Left lung (tissue), 10 donors: ENCODE measurements around the gene MTR. TPM values are rescaled to one million over a fixed set of nuclear protein-coding genes. Genes with fewer than 3 reads are reported as not detected.

Experiments
- ATAC-seq: fragments of 200-7000 bp; cut with Tn5 transposase; one replicate; pipeline ENCODE4 v1.9.1; 2020; ENCODE audit warnings: moderate library complexity
- DNase-seq, 4 donors: peaks; one replicate each; pipeline ENCODE4 v3.0.0-alpha.2; 2013 to 2020
- H3K27ac ChIP-seq, 2 donors: fragments of 200-600 bp; sonication (generic) in 1 of 2; one replicate each; pipeline versions ENCODE4 v1.5.0 to v1.8.0; 2020 to 2021
- H3K27me3 ChIP-seq, 2 donors: fragments of 200-600 bp; sonication (generic) in 1 of 2; one replicate each; pipeline versions ENCODE4 v1.5.0 to v1.8.0; 2020 to 2021
- H3K36me3 ChIP-seq, 2 donors: fragments of 200-600 bp; sonication (generic) in 1 of 2; one replicate each; pipeline versions ENCODE4 v1.5.0 to v1.8.0; 2020 to 2021
- H3K4me1 ChIP-seq, 2 donors: fragments of 200-600 bp; one replicate each; pipeline ENCODE4 v1.8.0; 2021
- H3K4me3 ChIP-seq, 2 donors: fragments of 200-600 bp; sonication (generic) in 1 of 2; one replicate each; pipeline versions ENCODE4 v1.5.0 to v1.8.0; 2020 to 2021; ENCODE audit warnings: mild to moderate bottlenecking in 1 of 2
- H3K9me3 ChIP-seq, 2 donors: fragments of 200-600 bp; sonication (generic) in 1 of 2; one replicate each; pipeline versions ENCODE4 v1.5.0 to v1.8.0; 2020 to 2021
- intact Hi-C, 2 donors: fragments of 100-400 bp; cut with DNase I; formaldehyde crosslinking; loops; one replicate each; pipeline versions ENCODE4 v1.11.2 to v1.14.2; 2022
- polyA plus RNA-seq, 6 donors: library from polyadenylated mRNA; unstranded; fragments of 120-200 nt; gene quantifications; one replicate each; pipeline ENCODE4 v1.2.1, GENCODE V29; 2013; ENCODE audit not compliant: insufficient read length in 6 of 6
- total RNA-seq, 2 donors: library from RNA; stranded (reverse); fragmentation: NEBNext Ultra II Directional; extraction: Animal tissue kit (Norgen Biotek cat#: 25700); gene quantifications; one replicate each; pipeline ENCODE4 v1.2.1, GENCODE V29; 2021
- TF ChIP-seq, protein P1 (sequence below), 2 donors: fragments of 200-600 bp; sonication (generic) in 1 of 2; IDR thresholded peaks; one replicate each; pipeline versions ENCODE4 v1.5.0 to v1.8.0; 2021; ENCODE audit warnings: antibody characterized with exemption in 2 of 2
- donor health status: DM: no; HTN: yes; CAD: no.
- donor health status: DM: no; HTN: no; CAD: no.

MTR gene
- total and polyA plus RNA-seq, 8 donors: 35.9 to 52.2 (median 42.3) TPM

DNA sequence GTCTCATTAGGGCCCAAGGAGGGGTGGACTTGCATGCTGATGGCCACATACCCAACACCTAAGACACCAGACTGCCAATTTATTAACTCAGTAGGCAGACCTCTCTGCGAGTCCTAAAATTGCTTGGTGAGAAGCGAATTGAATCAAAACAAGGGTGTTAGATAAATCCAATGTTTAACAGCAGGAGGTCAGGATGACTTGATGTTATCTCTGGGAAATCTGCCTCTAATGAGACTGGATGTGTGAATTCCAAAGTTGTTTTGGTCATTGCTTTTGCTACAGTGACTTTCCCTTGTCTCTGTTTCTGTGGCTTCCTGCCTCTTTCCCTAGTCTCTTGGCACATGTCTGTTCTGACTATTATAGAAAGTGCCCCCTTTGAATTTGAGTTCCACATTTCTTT, 20.8 kb downstream of the MTR start:
- intact Hi-C loops: no loop called here
- TF ChIP-seq, protein P1, sequence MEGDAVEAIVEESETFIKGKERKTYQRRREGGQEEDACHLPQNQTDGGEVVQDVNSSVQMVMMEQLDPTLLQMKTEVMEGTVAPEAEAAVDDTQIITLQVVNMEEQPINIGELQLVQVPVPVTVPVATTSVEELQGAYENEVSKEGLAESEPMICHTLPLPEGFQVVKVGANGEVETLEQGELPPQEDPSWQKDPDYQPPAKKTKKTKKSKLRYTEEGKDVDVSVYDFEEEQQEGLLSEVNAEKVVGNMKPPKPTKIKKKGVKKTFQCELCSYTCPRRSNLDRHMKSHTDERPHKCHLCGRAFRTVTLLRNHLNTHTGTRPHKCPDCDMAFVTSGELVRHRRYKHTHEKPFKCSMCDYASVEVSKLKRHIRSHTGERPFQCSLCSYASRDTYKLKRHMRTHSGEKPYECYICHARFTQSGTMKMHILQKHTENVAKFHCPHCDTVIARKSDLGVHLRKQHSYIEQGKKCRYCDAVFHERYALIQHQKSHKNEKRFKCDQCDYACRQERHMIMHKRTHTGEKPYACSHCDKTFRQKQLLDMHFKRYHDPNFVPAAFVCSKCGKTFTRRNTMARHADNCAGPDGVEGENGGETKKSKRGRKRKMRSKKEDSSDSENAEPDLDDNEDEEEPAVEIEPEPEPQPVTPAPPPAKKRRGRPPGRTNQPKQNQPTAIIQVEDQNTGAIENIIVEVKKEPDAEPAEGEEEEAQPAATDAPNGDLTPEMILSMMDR (IDR thresholded peaks at IDR 0.05): no peak

DNA sequence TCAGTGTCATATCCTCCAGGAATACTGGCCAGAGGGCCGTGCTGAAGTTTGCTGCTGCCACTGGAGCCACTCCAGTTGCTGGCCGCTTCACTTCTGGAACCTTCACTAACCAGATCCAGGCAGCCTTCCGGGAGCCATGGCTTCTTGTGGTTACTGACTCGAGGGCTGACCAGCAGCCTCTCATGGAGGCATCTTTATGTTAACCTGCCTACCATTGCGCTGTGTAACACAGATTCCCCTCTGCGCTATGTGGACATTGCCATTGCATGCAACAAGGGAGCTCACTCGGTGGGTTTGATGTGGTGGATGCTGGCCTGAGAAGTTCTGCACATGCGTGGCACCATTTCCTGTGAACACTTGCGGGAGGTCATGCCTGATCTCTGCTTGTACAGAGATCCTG, 24.8 kb downstream of the MTR start:
- no peaks in the 10 kb centered on the region for H3K9me3 ChIP-seq
- H3K27me3 ChIP-seq: no peaks in the 10 kb centered on the region
- ATAC-seq (no peak), DNase-seq (no peak)
- no peaks in the 10 kb centered on the region for H3K4me1 ChIP-seq
- H3K4me3 ChIP-seq: no peak overlapping the region
- no peak overlapping the region for H3K27ac ChIP-seq
- peaks cover 0 to 56% of the 10 kb centered on the region in 2 donors for H3K36me3 ChIP-seq
- intact Hi-C loops: no loop called here
- TF ChIP-seq, protein P1 (IDR thresholded peaks at IDR 0.05): no peak

More for the DNA sequence above, 20.8 kb downstream of the MTR start:
- peaks cover 0 to 86% of the 10 kb centered on the region in 2 donors for H3K36me3 ChIP-seq
- H3K9me3 ChIP-seq: no peaks in the 10 kb centered on the region
- no peak overlapping the region for H3K27ac ChIP-seq
- ATAC-seq (no peak), DNase-seq (no peak)
- H3K27me3 ChIP-seq: no peaks in the 10 kb centered on the region
- H3K4me3 ChIP-seq: no peak overlapping the region
- no peaks in the 10 kb centered on the region for H3K4me1 ChIP-seq

DNA sequence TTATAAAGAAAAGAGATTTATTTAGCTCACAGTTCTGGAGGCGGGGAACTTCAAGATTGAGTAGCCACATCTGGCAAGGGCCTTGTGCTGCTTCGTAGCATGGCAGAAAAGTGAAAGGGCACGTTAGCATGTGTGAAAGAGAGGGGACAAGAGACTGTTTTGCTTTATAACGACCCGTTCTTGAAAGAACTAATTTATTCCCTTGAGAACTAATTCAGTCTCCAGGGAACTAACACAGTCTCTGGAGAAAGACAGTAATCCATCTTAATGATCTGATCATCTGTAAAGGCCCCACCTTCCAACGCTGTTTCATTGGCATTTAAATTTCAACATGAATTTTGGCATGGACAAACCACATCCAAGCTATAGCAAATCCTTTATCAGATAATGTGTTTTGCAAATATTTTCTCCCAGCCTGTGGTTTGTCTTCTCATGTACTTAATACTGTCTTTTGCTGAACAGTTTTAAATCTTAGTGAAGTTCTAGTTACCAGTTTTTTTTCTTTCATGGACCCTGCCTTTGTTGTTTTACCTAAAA, 26.1 kb downstream of the MTR start:
- TF ChIP-seq, protein P1 (IDR thresholded peaks at IDR 0.05): no peak
- H3K4me1 ChIP-seq: no peaks in the 10 kb centered on the region
- no peak for DNase-seq
- no peak overlapping the region for H3K27ac ChIP-seq
- peaks cover 0 to 54% of the 10 kb centered on the region in 2 donors for H3K36me3 ChIP-seq
- no peaks in the 10 kb centered on the region for H3K27me3 ChIP-seq
- intact Hi-C loops: no loop called here
- no peak for ATAC-seq
- H3K4me3 ChIP-seq: no peak overlapping the region
- no peaks in the 10 kb centered on the region for H3K9me3 ChIP-seq

DNA sequence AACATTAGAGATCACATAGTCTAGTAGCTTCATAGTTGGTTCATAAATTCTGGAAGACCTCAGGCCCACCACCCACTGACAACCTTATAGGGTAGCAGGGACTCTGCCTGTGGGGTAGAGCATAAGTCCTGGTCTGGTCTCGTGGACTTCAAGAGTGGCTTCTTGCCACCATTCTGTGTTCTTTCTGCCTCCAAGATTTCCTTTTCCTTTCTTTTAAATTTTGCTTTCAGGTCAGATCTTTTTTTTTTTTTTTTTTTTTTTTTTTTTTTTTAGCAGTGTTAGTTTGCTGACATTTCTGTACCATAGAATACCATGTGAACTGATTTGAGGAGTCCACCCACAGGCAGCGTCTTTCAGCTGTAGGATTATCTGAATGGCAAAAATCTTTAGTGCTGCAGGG, 28.5 kb downstream of the MTR start:
- Histone ChIP-seq H3K27ac (no peak overlapping the region), H3K36me3 (peaks cover 0 to 61% of the 10 kb centered on the region in 2 donors), H3K4me1 (no peaks in the 10 kb centered on the region), H3K27me3 (no peaks in the 10 kb centered on the region), H3K9me3 (no peaks in the 10 kb centered on the region), H3K4me3 (no peak overlapping the region)
- TF ChIP-seq, protein P1 (IDR thresholded peaks at IDR 0.05): no peak
- intact Hi-C loops: no loop called here
- no peak for DNase-seq
- no peak for ATAC-seq

DNA sequence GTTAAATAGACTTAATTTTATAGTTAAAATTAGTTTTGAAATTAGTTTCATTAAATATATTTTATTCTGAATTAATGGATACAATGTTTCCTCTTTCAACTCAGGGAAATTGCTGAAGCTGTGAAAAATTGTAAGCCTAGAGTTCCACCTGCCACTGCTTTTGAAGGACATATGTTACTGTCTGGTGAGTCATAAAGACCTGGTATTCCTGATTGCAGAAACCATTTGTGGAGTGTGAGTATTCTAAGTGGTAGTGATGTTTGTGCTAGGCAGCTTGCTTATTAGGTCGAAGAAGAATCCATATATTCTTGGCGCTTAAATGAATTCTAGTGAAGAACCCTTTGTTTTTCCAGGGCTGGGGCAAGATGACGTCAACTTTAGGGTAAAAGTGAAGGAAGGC, 34.0 kb downstream of the MTR start:
- Histone ChIP-seq H3K4me1 (no peaks in the 10 kb centered on the region), H3K27ac (no peak overlapping the region), H3K4me3 (no peak overlapping the region), H3K9me3 (no peaks in the 10 kb centered on the region), H3K27me3 (no peaks in the 10 kb centered on the region), H3K36me3 (peaks cover 0 to 95% of the 10 kb centered on the region in 2 donors)
- ATAC-seq (no peak), DNase-seq (no peak)
- intact Hi-C loops: no loop called here
- TF ChIP-seq, protein P1 (IDR thresholded peaks at IDR 0.05): no peak
